Effector CD8-positive, alpha-beta T cell (primary cell): ENCODE measurements around the gene PUS1.

Experiments used
- DNase-seq: peaks from one replicate; lab custom pipeline; 2025; lab: John Stamatoyannopoulos, UW

The PUS1 gene

GRCh38 chr12:131902332-131903241 lies 26.5 kb upstream of the PUS1 start:
- DNase-seq, result no peak

GRCh38 chr12:131903270-131904255 lies 25.5 kb upstream of the PUS1 start:
- no peak for DNase-seq

- DNase-seq, result no peak
Measured at GRCh38 chr12:131904346-131904745, 24.7 kb upstream of the PUS1 start.

- DNase-seq, result no peak
Measured at GRCh38 chr12:131905081-131905629, 23.9 kb upstream of the PUS1 start.

GRCh38 chr12:131905630-131906091 lies 23.4 kb upstream of the PUS1 start:
- no peak for DNase-seq

- no peak for DNase-seq
Measured at GRCh38 chr12:131907379-131908091, 21.5 kb upstream of the PUS1 start.

- no peak for DNase-seq
Measured at GRCh38 chr12:131908092-131909080, 20.7 kb upstream of the PUS1 start.

GRCh38 chr12:131909081-131909751 lies 19.9 kb upstream of the PUS1 start:
- DNase-seq, result no peak

GRCh38 chr12:131909752-131910219 lies 19.3 kb upstream of the PUS1 start:
- DNase-seq, result no peak

- no peak for DNase-seq
Measured at GRCh38 chr12:131910302-131911027, 18.6 kb upstream of the PUS1 start.

- DNase-seq, result no peak
Measured at GRCh38 chr12:131911028-131911650, 17.9 kb upstream of the PUS1 start.

GRCh38 chr12:131911851-131912477 lies 17.1 kb upstream of the PUS1 start:
- no peak for DNase-seq

GRCh38 chr12:131912518-131913274 lies 16.4 kb upstream of the PUS1 start:
- DNase-seq, result no peak

- DNase-seq, result no peak
Measured at GRCh38 chr12:131913666-131914065, 15.4 kb upstream of the PUS1 start.

- DNase-seq, result no peak
Measured at GRCh38 chr12:131914179-131914702, 14.8 kb upstream of the PUS1 start.

- DNase-seq, result no peak
Measured at GRCh38 chr12:131915000-131915689, 13.9 kb upstream of the PUS1 start.
